ENCODE results near the gene LARGE1. TPM values are rescaled to one million over a fixed set of nuclear protein-coding genes. Genes with fewer than 3 reads are reported as not detected.

The LARGE1 gene
- total and polyA plus RNA-seq, 2 of the 13 experiments (the other 11 are each of a cell fraction or from before 2014, with no cell fraction given), result 8.4 to 11.0 TPM

GRCh38 chr22:33510429-33510904, 409.8 kb downstream of the LARGE1 start (continued):
- TF ChIP-seq CERS6 (CRISPR knock-in tag; IDR thresholded peaks at IDR 0.05), result no peak
- TF ChIP-seq CBX1 (IDR thresholded peaks at IDR 0.05; ENCODE audit: low read depth), result peak; percentile 69
- TF ChIP-seq CBX5 (CRISPR knock-in tag; IDR thresholded peaks at IDR 0.05; ENCODE audit: borderline replicate concordance), result peak; percentile 51; the same call in 1 of the 2 replicates
- TF ChIP-seq ZNF7 (CRISPR knock-in tag; IDR thresholded peaks at IDR 0.05), result peak; percentile 56; the same call in 1 of the 2 replicates
- TF ChIP-seq GLMP (CRISPR knock-in tag; IDR thresholded peaks at IDR 0.05; ENCODE audit: borderline replicate concordance), result no peak
- TF ChIP-seq, protein P1, sequence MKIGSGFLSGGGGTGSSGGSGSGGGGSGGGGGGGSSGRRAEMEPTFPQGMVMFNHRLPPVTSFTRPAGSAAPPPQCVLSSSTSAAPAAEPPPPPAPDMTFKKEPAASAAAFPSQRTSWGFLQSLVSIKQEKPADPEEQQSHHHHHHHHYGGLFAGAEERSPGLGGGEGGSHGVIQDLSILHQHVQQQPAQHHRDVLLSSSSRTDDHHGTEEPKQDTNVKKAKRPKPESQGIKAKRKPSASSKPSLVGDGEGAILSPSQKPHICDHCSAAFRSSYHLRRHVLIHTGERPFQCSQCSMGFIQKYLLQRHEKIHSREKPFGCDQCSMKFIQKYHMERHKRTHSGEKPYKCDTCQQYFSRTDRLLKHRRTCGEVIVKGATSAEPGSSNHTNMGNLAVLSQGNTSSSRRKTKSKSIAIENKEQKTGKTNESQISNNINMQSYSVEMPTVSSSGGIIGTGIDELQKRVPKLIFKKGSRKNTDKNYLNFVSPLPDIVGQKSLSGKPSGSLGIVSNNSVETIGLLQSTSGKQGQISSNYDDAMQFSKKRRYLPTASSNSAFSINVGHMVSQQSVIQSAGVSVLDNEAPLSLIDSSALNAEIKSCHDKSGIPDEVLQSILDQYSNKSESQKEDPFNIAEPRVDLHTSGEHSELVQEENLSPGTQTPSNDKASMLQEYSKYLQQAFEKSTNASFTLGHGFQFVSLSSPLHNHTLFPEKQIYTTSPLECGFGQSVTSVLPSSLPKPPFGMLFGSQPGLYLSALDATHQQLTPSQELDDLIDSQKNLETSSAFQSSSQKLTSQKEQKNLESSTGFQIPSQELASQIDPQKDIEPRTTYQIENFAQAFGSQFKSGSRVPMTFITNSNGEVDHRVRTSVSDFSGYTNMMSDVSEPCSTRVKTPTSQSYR (CRISPR knock-in tag; IDR thresholded peaks at IDR 0.05; ENCODE audit: borderline replicate concordance), result no peak; the same call in 1 of the 2 replicates
- peak; percentile 60; the same call in 1 of the 2 replicates for TF ChIP-seq ATF7 (IDR thresholded peaks at IDR 0.05)
- peak; percentile 77; the same call in 1 of the 2 replicates for TF ChIP-seq ATF7 (CRISPR knock-in tag; IDR thresholded peaks at IDR 0.05)
- TF ChIP-seq, protein P2, sequence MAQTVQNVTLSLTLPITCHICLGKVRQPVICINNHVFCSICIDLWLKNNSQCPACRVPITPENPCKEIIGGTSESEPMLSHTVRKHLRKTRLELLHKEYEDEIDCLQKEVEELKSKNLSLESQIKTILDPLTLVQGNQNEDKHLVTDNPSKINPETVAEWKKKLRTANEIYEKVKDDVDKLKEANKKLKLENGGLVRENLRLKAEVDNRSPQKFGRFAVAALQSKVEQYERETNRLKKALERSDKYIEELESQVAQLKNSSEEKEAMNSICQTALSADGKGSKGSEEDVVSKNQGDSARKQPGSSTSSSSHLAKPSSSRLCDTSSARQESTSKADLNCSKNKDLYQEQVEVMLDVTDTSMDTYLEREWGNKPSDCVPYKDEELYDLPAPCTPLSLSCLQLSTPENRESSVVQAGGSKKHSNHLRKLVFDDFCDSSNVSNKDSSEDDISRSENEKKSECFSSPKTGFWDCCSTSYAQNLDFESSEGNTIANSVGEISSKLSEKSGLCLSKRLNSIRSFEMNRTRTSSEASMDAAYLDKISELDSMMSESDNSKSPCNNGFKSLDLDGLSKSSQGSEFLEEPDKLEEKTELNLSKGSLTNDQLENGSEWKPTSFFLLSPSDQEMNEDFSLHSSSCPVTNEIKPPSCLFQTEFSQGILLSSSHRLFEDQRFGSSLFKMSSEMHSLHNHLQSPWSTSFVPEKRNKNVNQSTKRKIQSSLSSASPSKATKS (CRISPR knock-in tag; IDR thresholded peaks at IDR 0.05), result no peak
- TF ChIP-seq ZNF788 (CRISPR knock-in tag; IDR thresholded peaks at IDR 0.05; ENCODE audit: borderline replicate concordance), result no peak; the same call in 1 of the 2 replicates
- peak; percentile 55; the same call in 1 of the 2 replicates for TF ChIP-seq RBAK (CRISPR knock-in tag; IDR thresholded peaks at IDR 0.05)
- no peak for TF ChIP-seq TGIF2 (CRISPR knock-in tag; IDR thresholded peaks at IDR 0.05)
- TF ChIP-seq ZMYM2 (CRISPR knock-in tag; IDR thresholded peaks at IDR 0.05), result peak; percentile 99
- TF ChIP-seq HMGXB4 (CRISPR knock-in tag; IDR thresholded peaks at IDR 0.05; ENCODE audit: borderline replicate concordance in 1 of 2, low read depth in 1 of 2), result 0 out of 4 replicates have a peak, but pooled peaks of 1 of the 2 experiments have one; percentile 29
- TF ChIP-seq TARDBP (CRISPR knock-in tag; IDR thresholded peaks at IDR 0.05), result peak; percentile 87; the same call in 1 of the 2 replicates
- no peak for TF ChIP-seq SIN3B (IDR thresholded peaks at IDR 0.05; ENCODE audit: low read length)
- TF ChIP-seq REL (CRISPR knock-in tag; conservative IDR thresholded peaks at IDR 0.05), result no peak
- no peak for TF ChIP-seq U2AF2 (IDR thresholded peaks at IDR 0.05; ENCODE audit: low read depth, low read length)
- no peak for TF ChIP-seq ZNF768 (CRISPR knock-in tag; IDR thresholded peaks at IDR 0.05)
- TF ChIP-seq ZNF83 (CRISPR knock-in tag; IDR thresholded peaks at IDR 0.05; ENCODE audit: borderline replicate concordance), result no peak
- no peak for TF ChIP-seq ZNF414 (CRISPR knock-in tag; IDR thresholded peaks at IDR 0.05)
